T-helper 1 cell treated with Interleukin-12 subunit alpha and Interleukin-12 subunit beta and Interleukin-4 antibody, amounts not matched to agents 30 ng/mL and 1 ng/mL, for 36 hours (primary cell): ENCODE data around the gene SRP9. TPM values are rescaled to one million over a fixed set of nuclear protein-coding genes. Genes with fewer than 3 reads are reported as not detected.

Experiments used
- intact Hi-C: fragments of 100-400 bp; cut with micrococcal nuclease; formaldehyde crosslinking; loops from one replicate; pipeline ENCODE4 v1.15.1; 2024
- total RNA-seq: library from RNA; stranded (reverse); gene quantifications from 2 replicates; pipeline ENCODE4 v1.2.3, GENCODE V29; 2022

The SRP9 gene, protein sequence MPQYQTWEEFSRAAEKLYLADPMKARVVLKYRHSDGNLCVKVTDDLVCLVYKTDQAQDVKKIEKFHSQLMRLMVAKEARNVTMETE
- total RNA-seq, result 196 and 204 TPM in 2 replicates

GRCh38 chr1:225777583-225778336 lies at the start of gene SRP9:
SRP9 (plus strand) TSS chr1:225777826; CDS start chr1:225777941, 115 bp downstream.
- intact Hi-C loops, result loop anchor here (1.0 to 5.0 kb wide), 20 partner anchors 33 to 1950 kb away; partner anchors contain the start of genes ACBD3, ENAH, EPHX1 and H3-3A

GRCh38 chr1:225731491-225731890 lies 46.1 kb upstream of the SRP9 start:
- intact Hi-C loops, result no loop called here

DNA sequence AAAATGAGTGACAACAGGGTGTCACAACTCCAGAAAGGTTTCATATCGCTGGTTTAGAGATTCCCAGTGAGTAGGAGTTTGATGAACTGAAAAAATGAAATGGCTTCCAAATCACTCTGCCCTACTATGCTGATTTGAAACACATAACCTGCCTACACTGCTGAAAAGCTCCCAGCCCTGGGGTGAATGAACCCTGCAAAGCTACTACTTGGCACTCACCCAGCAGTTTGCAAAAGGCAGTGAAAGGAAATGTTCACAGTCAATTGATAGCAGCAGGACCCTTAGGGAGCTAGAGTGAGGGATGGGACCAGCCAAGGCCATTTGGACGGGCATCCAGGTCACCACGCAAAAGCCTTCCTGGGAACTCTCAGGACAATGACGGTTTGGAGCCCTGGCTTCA lies 44.4 kb upstream of the SRP9 start:
- intact Hi-C loops, result no loop called here

DNA sequence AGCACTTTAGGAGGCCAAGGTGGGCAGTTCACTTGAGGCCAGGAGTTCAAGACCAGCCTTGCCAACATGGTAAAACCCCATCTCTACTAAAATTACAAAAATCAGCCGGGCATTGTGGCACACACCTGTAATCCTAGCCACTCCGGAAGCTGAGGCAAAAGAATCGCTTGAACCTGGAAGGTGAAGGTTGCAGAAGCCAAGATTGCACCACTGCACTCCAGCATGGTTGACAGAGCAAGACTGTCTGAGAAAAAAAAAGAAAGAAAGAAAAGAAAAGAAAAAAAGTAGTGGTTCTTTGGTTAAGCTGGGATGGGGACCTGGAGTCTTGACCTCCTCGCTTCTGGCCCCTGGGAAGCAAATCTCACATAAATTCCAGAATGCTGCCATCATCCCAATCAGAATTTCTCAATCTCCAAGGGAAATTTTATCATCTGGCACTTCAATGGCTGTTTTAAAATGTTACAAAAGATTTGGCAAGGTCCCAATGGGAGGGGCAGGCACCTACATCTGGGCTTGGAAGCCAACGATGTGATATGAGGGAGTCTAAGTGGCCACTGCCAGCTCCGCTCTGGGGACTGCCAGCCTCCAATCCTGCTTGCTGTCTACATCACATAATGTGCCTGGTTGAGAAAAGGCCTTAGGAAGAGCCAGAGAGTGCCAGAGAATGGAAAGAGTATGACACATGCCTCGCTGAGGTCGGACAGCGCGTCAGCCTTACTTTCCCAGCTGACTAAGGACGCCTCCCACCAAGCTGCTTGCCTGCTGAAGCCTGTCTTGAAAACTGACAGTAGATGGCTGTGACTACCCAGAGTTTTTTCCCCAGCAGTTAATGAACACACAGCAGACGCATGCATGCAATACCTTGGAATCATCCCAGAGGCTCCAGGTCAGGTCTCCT lies 42.1 kb upstream of the SRP9 start:
- intact Hi-C loops, result no loop called here

DNA sequence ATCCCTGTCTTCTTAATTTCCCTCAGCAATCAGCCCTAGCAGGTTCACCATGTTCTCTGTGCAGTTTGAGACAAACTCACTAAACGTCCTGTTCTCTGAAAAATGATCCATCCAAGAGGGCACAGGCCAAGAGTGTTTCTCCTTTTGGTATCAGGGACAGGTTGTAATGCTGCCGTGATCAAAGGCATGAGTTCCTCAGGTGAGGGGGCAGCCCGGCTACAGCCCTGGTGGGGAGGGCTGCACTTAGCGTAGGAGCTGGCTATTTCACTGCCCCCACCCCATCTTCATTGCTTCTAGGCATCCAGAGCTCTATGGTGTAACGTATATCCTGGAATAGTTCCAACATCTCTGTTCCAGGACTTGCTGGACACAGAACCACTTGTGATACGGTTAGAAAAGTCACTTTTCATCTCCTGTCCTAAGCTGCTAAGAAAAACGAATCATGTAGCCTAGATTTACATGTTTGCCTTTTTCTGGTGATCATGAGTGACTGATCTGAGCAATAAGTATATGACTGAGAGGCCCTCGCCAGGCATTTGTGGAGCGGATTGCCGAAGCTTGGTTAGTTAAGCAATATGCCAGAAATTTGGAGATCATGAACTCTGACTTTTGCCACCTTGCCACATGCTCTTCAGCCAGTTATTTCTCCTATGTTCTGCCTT lies 41.1 kb upstream of the SRP9 start:
- intact Hi-C loops, result no loop called here

GRCh38 chr1:225737161-225737560 lies 40.5 kb upstream of the SRP9 start:
- intact Hi-C loops, result no loop called here

GRCh38 chr1:225737866-225738265 lies 39.8 kb upstream of the SRP9 start:
- intact Hi-C loops, result no loop called here

DNA sequence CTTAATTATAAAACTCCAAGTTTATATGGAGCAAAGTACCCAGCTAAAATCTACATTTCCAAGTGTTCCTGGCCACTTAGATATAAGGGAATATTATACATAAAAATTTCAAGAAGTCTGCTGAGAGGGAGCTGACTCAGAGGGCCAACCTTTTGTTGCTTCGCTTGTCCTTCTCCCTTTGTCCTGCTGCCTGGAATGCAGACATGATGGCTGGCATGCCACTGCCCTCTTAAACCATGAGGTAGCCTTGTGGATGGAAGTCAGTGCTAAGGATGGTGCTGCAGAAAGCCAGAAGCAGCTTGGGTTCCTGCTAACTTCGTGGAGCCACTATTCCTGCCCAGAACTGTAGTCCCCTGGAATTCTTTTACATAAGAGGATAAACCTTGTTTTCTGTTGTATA lies 38.9 kb upstream of the SRP9 start:
- intact Hi-C loops, result no loop called here

DNA sequence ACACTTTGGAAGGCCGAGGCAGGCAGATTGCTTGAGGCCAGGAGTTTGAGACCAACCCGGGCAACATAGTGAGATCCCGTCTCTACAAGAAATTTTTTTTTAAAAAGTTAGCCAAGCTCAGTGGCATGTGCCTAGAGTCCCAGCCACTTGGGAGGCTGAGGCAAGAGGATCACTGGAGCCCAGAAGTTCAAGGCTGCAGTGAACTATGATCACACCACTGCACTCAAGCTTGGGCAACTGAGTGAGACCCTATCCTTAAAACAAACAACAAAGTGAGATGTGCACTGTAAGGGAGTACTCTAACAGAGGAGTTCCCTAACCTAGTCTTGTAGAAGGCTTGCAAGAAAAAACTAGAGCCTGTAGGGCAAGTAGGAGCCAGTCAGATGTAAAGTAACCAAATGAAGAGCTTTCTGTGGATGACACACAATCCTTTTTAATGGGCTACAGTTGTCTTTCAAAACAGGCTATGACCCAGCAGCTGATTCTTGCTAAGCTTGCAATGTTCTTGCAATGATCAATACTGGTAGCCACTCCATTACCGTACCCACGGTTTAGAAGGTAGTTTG lies 38.0 kb upstream of the SRP9 start:
- intact Hi-C loops, result no loop called here

- intact Hi-C loops, result no loop called here
Measured at GRCh38 chr1:225744745-225745144, 32.9 kb upstream of the SRP9 start.

DNA sequence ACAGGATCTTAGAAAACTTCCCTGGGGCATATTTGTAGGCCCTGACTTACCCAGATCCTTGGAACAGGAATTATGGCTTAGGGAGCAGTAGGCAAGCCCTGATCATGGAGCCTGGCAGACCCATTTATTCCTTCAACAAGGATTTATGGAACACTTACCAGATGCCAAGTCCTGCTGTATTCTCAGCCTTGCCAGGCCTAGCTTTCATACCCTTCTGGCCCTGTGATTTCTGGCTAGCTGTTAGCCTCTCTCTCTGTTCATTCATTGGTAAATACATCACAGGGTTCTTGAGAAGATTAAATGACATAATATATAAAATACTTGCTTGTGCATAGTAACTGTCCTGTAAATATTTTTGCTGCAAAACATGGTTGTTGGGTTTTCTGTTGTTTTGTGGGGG lies 32.4 kb upstream of the SRP9 start:
- intact Hi-C loops, result no loop called here

DNA sequence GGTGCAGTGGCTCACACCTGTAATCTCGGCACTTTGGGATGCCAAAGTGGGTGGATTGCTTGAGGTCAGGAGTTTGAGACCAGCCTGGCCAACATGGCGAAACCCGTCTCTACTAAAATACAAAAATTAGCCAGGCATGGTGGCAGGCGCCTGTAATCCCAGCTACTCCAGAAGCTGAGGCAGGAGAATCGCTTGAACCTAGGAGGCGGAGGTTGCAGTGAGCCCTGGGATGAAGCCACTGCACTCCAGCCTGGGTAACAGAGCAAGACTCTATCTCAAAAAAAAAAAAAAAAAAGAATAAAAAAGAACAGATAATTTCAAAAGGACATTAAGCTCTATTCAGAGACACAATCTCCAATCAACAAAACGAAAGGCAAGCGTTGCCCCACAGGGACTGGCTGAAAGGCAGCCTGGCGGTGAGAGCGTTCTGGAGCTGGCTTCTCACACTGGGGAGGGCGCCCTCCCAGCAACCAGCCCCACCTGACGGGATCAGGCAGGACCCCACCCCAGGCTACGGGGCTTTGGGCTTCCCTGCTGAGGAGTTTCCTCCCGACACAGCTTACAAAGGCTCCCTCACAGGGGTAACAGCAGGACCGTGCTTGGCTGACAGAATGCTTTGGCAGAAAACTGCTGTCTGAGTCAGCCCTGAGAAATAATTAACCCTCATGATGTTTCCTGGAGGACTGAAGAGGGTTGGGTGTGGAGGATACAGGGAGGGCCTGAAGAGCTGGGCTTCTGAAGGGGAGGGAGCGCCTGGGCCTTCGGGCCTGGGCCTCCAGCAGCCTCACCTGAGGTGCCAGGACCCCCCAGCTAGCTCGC lies 31.1 kb upstream of the SRP9 start:
- intact Hi-C loops, result no loop called here

DNA sequence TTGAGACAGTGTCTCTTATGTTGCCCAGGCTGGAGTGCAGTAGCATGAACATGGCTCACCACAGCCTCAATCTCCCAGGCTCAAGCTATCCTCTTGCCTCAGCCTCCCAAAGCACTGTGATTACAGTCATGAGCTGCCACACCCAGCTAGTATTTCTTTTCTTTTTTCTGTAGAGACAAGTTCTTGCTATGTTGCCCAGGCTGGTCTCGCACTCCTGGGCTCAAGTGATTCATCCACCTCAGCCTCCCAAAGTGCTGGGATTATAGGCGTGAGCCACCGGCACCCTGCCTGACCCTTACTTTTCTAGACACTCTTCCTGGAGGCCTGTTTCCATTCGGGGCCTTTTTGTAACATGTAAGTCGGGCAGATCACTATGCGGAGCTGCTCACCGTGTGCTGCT lies 30.1 kb upstream of the SRP9 start:
- intact Hi-C loops, result no loop called here

DNA sequence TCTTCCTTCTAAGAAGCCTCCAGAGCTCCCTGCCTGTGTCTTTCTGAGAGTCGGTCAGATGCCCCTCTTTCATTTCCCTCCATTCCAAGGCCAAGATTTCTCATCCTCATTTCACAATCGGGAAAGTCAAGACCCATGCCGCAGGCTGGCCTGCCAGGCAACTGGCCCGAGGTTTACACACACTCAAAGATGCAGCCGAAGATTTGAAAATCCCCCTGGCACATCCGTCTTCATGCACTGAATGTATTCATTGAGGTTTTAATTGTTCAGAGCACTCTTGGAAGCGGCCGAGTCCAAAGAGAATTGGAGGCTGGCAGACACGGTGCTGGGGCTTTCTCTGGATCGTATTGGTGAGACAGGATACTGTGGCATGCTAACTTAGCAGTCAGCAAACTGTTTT lies 29.1 kb upstream of the SRP9 start:
- intact Hi-C loops, result no loop called here

GRCh38 chr1:225749706-225750105 lies 27.9 kb upstream of the SRP9 start:
- intact Hi-C loops, result no loop called here

DNA sequence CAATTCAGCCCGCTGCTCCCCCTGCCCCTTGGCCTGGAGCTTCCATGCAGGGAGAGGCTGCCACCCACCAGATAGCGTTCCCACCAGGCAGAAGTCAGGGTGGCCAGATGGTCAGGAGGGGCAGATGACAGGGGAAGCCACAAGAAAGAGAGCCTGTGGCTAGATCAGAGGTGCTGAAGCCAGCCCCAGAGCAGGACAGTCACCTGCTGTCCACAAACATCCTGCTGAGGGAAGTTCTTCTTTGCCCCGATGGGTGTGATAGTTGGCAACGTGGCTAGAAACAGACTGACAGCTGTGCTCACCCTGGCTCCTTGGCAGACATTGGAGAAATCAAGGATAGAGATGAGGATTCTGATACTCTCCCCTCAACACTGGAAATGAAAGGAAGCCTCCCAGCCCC lies 27.2 kb upstream of the SRP9 start:
- intact Hi-C loops, result no loop called here

GRCh38 chr1:225750875-225751824 lies 26.5 kb upstream of the SRP9 start:
- intact Hi-C loops, result no loop called here

GRCh38 chr1:225752245-225752644 lies 25.4 kb upstream of the SRP9 start:
- intact Hi-C loops, result no loop called here

- intact Hi-C loops, result no loop called here
Measured at GRCh38 chr1:225754940-225755641, 22.5 kb upstream of the SRP9 start.
